Stomach smooth muscle (tissue), 2 donors: ENCODE results near the gene ICAM1.
A peak's percentile ranks its signal among the peaks of the same experiment; 100 is the strongest.
"Not testable (repeated sequence)": the region's sequence is repeated elsewhere in the genome, so short reads cannot be mapped to it uniquely, and the experiment has no call there.

ENCODE experiments used
- H3K27ac ChIP-seq: one replicate; pipeline ENCODE4 v1.7.0; 2013; ENCODE audit warnings: mild to moderate bottlenecking, low read length, inconsistent platforms
- H3K27me3 ChIP-seq, 2 donors: one replicate each; pipeline ENCODE4 v1.7.0; 2013; ENCODE audit warnings: low read length in 2 of 2; ENCODE audit not compliant: insufficient read depth in 2 of 2, control insufficient read depth in 1 of 2
- H3K36me3 ChIP-seq, 2 donors: one replicate each; pipeline ENCODE4 v1.7.0; 2013; ENCODE audit warnings: low read length in 2 of 2; ENCODE audit not compliant: control insufficient read depth in 2 of 2, insufficient read depth in 2 of 2
- H3K4me1 ChIP-seq: one replicate; pipeline ENCODE4 v1.7.0; 2013; ENCODE audit warnings: low read length; ENCODE audit not compliant: control insufficient read depth, insufficient read depth
- H3K4me3 ChIP-seq, 2 donors: one replicate each; pipeline ENCODE4 v1.7.0; 2013; ENCODE audit warnings: low read length in 2 of 2
- H3K9ac ChIP-seq, 2 donors: one replicate each; pipeline ENCODE4 v1.7.0; 2013; ENCODE audit warnings: low read length in 2 of 2, mild to moderate bottlenecking in 1 of 2
- H3K9me3 ChIP-seq, 2 donors: one replicate each; pipeline ENCODE4 v1.7.0; 2013; ENCODE audit warnings: low read length in 2 of 2; ENCODE audit not compliant: control insufficient read depth in 2 of 2
- donor health status: healthy.
- donor health status: Pancreatic carcinoma.

Gene ICAM1

GRCh38 chr19:10278935-10279334 is 8.0 kb downstream of the ICAM1 start:
- Histone ChIP-seq H3K36me3 (no peaks in the 10 kb centered on the region), H3K9ac (no peak overlapping the region), H3K9me3 (no peaks in the 10 kb centered on the region), H3K4me3 (no peak overlapping the region), H3K4me1 (no peaks in the 10 kb centered on the region), H3K27me3 (peaks cover 0 to 5% of the 10 kb centered on the region in 2 donors), H3K27ac (no peak overlapping the region)

GRCh38 chr19:10279737-10280442 is 9.0 kb downstream of the ICAM1 start:
- no peak overlapping the region for H3K27ac ChIP-seq
- peaks cover 0 to 5% of the 10 kb centered on the region in 2 donors for H3K27me3 ChIP-seq
- no peaks in the 10 kb centered on the region for H3K4me1 ChIP-seq
- no peak overlapping the region for H3K4me3 ChIP-seq
- no peak overlapping the region for H3K9ac ChIP-seq
- no peaks in the 10 kb centered on the region for H3K9me3 ChIP-seq
- no peaks in the 10 kb centered on the region for H3K36me3 ChIP-seq

- H3K9ac ChIP-seq, H3K4me1 ChIP-seq, H3K9me3 ChIP-seq, H3K4me3 ChIP-seq, H3K36me3 ChIP-seq, H3K27ac ChIP-seq: not testable (repeated sequence)
- H3K27me3 ChIP-seq: peaks cover 8 to 13% of the 10 kb centered on the region in 2 donors
These were observed 11.1 kb downstream of the ICAM1 start for GRCh38 chr19:10282043-10282442.

GRCh38 chr19:10283301-10284064 is 12.6 kb downstream of the ICAM1 start:
- no peaks in the 10 kb centered on the region for H3K9me3 ChIP-seq
- peaks cover 19 to 27% of the 10 kb centered on the region in 2 donors for H3K27me3 ChIP-seq
- H3K4me1 ChIP-seq: peaks cover 11% of the 10 kb centered on the region
- H3K27ac ChIP-seq: no peak overlapping the region
- no peak overlapping the region for H3K9ac ChIP-seq
- no peaks in the 10 kb centered on the region for H3K36me3 ChIP-seq
- no peak overlapping the region for H3K4me3 ChIP-seq

GRCh38 chr19:10284065-10284959 is 13.4 kb downstream of the ICAM1 start:
- Histone ChIP-seq H3K27ac (no peak overlapping the region), H3K4me1 (peaks cover 18% of the 10 kb centered on the region), H3K4me3 (no peak overlapping the region), H3K9me3 (no peaks in the 10 kb centered on the region), H3K36me3 (no peaks in the 10 kb centered on the region), H3K27me3 (peaks cover 25 to 35% of the 10 kb centered on the region in 2 donors), H3K9ac (no peak overlapping the region)

GRCh38 chr19:10284960-10285278 is 14.0 kb downstream of the ICAM1 start:
- H3K9me3 ChIP-seq: no peaks in the 10 kb centered on the region
- H3K4me1 ChIP-seq: peaks cover 23% of the 10 kb centered on the region
- peaks cover 29 to 41% of the 10 kb centered on the region in 2 donors for H3K27me3 ChIP-seq
- H3K36me3 ChIP-seq: no peaks in the 10 kb centered on the region
- H3K4me3 ChIP-seq: no peak overlapping the region
- H3K9ac ChIP-seq: no peak overlapping the region
- H3K27ac ChIP-seq: no peak overlapping the region

GRCh38 chr19:10285393-10285792 is 14.5 kb downstream of the ICAM1 start:
- H3K9ac ChIP-seq: no peak overlapping the region
- H3K9me3 ChIP-seq: no peaks in the 10 kb centered on the region
- no peaks in the 10 kb centered on the region for H3K36me3 ChIP-seq
- no peak overlapping the region for H3K4me3 ChIP-seq
- peaks cover 34 to 46% of the 10 kb centered on the region in 2 donors for H3K27me3 ChIP-seq
- H3K4me1 ChIP-seq: peaks cover 28% of the 10 kb centered on the region
- no peak overlapping the region for H3K27ac ChIP-seq

- H3K27ac ChIP-seq: no peak within 1 kb of the TSS
- no peak within 1 kb of the TSS for H3K9ac ChIP-seq
- H3K9me3 ChIP-seq: no peaks in the 10 kb centered on the region
- H3K36me3 ChIP-seq: no peaks in the 10 kb centered on the region
- peaks cover 50 to 62% of the 10 kb centered on the region in 2 donors for H3K27me3 ChIP-seq
- H3K4me3 ChIP-seq: peak within 1 kb of the TSS in 1 of 2 donors; percentile 15
- H3K4me1 ChIP-seq: peaks cover 45% of the 10 kb centered on the region
These were observed 16.1 kb downstream of the ICAM1 start, which contains the start of gene ICAM4 for GRCh38 chr19:10286803-10287737. Gene ICAM4, plus strand, starts transcription at chr19:10286955. Its CDS starts 58 bp downstream, at chr19:10287013.

GRCh38 chr19:10288662-10289166 is 17.8 kb downstream of the ICAM1 start:
- Histone ChIP-seq H3K9ac (no peak overlapping the region), H3K27me3 (peaks cover 67 to 74% of the 10 kb centered on the region in 2 donors), H3K36me3 (no peaks in the 10 kb centered on the region), H3K27ac (no peak overlapping the region), H3K9me3 (no peaks in the 10 kb centered on the region), H3K4me3 (peak overlapping the region; percentile 49 to 62), H3K4me1 (peaks cover 56% of the 10 kb centered on the region)
